NCI-H446 treated with DMSO at 0.1 percent for 48 hours (cell line): ENCODE measurements around the gene PHACTR1.

Experiments used
- DNase-seq: peaks from one replicate; lab custom pipeline; 2025; lab: John Stamatoyannopoulos, UW

The PHACTR1 gene

DNA sequence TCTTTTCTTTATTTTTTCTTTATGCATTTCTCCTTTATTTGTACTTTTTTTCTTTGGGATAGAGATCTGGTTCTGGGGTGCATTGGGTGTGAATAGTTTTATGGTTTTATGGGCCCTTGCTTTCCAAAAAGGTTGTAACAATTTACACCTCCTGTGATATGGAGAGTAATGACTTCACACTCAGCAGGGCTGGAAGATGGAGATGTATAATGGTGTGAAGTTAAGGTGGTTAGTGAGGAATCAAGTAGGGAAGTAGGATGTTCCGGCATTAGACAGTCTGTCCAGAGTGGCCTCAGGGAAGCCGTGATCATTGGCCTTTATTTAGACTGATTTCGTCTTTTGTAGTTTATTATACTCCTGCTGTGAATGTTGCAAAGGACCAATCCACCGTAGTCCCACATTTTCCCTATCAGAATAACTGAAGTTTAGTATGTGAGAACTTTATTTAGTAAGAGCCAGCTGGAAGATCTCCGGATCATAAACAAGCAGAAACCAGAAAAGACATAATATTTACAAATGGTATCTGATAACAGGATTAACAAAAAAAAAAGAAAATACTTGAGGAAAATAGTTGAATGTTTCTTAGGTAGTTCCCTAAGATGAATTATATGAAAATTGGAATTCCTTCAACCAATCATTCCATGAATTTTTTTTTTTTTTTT, 356.2 kb downstream of the PHACTR1 start:
- DNase-seq, result no peak

GRCh38 chr6:13074415-13075140, 358.0 kb downstream of the PHACTR1 start:
- no peak for DNase-seq

DNA sequence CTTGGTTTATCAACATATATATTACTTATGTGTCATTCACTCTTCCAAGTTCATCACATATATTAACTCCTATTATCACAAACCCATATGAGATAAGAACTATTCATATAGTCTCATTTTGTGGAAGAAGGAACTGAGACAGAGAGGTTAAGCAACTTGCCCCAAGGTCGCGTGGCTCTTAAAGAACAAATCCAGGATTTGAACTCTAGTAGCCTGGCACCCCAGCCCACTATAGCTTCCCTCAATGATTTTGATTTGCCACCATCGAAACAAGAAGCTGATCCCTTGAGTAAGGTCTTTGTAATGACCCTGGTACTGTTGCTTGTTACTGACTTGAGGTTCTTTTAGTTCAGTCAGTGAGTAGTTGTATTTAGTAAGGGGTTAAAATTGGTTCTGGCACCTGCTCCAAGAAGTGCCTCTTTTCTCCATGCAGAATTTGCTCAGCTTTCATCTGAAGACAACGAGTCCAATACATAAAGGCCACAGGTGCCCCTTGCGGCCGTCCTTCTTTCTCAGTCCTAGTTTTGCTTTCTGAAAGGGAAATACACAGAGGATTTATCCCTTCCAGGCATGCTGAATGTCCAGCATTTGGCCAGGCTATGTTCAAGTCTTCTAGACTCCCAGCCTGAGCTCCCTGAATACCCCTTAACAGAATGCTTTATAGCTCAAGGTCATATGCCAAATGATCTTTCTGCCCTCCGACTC, 358.7 kb downstream of the PHACTR1 start:
- no peak for DNase-seq

- no peak for DNase-seq
Observed at GRCh38 chr6:13076575-13076974, 360.0 kb downstream of the PHACTR1 start.

GRCh38 chr6:13077117-13077516, 360.6 kb downstream of the PHACTR1 start:
- no peak for DNase-seq

GRCh38 chr6:13079096-13079723, 362.6 kb downstream of the PHACTR1 start:
- no peak for DNase-seq

DNA sequence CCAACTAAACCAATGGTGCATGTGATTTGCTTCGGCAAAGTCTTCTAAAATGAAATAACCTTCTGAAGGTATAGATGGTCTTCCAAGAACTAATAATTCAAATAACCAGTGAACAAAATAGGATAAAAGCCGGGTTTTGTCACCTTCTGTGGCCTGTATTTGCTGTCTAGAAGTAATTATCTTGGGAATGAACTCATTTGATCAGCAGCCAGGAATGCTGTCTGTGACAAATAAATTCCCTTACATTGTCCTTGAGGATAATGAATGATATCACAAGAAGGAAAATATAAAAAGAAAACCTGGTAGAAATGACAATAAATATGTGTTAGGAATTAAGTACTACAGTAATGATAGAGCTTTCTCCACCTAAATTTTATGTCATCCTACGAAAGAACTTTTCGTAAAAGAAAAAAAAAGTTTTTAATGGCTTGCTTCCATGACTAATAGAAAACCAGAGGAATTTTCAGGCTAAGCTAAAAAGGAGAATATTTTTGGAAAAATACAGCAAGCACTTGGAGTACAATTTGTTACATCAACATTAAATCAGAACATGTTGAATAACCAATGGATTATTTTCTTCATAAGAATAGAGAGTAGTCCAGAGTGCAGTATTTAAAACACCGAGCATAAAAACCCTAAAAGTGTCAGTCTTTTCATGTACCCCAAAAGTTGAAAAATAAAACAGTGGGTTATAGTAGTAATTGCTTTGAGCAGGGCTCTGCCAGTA, 364.1 kb downstream of the PHACTR1 start:
- no peak for DNase-seq

GRCh38 chr6:13081189-13081563, 364.6 kb downstream of the PHACTR1 start:
- no peak for DNase-seq

DNA sequence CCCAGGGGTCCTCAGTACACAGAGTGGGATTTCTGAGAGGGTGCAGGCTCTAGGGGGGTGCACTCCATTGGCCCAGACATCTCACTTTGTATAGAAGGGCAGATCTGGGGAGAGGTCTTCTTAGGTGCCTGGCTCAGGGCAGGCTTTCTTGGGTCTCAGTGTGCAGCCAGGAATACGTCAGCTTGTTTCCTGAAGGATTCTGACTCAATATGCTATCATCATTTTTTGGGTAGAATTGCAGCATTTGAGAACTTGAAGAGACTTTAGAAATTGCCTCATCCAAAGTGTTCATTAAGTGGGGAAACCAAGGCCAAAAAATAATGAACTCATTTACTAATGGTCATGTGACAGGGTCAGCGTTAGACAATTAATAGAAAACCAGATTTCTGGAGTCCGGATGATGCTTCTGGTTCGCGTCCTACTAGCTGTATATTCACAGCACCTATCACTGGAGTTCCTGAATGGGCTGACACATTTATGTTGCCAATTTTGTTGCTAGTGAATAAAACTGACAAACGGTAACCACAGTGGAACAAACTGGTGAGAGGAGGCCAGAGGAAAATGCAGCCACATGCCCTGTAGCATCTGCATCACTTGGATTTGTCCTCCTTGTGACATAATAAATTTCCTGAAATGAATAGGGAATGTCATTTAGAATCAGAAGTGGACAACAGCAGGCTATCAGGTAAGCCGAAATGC, 372.9 kb downstream of the PHACTR1 start:
- DNase-seq, result no peak

- no peak for DNase-seq
Observed at GRCh38 chr6:13091192-13091591, 374.6 kb downstream of the PHACTR1 start.

DNA sequence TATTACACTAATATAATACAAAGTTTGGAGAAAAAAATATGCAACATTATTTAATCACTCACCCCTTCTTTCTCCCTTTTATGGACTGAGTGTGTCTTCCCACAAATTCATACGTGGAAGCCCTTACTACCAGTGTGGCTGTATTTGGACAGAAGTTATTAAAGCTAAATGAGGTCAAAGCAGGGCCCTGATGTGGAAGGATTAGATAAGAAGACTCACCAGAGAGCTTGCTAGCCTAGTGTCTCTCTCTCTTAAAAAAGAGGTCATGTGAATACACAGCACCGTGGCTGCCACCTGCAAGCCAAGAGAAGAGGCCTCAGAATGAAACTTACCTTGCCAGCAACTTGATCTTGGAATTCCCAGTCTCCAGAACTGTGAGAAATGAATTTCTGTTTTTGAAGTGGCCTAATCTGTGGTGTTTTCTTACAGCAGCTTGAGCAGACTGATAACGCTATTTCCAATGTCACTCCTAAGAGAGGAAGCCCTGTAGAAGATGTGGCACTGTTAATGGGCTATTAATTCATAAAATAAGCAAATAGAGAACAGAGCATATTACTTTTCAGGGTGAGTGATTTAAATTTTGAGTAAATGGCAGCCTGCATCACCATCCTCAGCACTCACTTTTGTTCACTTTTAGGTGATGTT, 378.3 kb downstream of the PHACTR1 start:
- DNase-seq, result no peak

- no peak for DNase-seq
Observed at GRCh38 chr6:13096084-13096483, 379.5 kb downstream of the PHACTR1 start.

- DNase-seq, result no peak
Observed at GRCh38 chr6:13097454-13097853, 380.9 kb downstream of the PHACTR1 start.

DNA sequence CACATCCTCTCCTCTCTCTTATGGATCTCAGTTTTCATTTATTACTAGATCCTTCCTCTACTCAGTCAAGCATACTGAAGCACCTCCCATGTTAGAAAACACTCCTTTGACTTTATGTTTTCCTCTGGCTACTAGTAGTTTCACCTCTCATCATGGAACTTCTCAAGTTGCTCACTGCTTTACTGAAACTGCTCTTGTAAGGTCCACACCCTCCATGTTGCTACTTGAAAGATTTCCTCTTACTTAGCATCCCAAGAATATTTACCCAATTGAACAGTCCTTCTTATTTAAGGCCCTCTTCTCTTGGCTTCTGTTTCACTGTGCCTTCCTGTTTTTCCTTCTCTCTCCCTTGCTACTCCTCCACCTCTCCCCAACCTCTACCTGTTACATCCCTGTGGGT, 381.4 kb downstream of the PHACTR1 start:
- DNase-seq, result no peak

DNA sequence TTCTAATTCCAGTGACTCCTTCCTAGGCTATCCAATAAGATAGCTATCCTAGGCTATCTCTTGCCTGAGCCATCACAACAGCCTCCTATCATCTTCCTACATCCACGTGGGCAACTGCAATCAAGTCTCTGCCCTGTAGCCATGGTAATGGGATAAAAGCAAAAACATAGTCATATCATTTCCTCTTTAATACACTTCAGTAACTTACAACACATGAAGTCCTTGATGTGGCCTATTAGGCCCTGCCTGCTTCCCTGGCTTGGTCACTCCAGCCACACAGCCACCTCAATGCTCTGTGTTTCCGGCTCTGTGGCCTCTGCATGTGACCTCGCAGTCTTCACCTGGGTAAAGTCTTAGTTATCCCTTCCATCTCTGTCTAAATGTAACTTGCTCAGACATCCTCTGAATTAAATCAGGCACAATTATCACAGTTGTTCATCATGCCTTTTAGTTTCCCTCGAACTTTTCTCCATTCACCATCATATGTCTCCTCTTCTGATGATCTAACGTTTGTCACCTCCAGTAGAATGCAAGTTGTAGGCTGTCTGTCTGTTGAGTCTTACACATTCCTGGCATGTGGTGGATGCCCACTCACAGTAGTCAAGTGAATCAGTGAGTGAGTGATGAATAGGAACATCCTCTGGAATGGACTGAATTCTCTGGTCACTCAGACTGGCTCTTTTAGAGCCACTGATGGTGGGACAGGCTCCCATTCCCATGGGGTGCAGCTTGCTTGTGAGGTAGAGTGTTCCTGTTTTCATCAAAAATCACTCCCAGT, 382.4 kb downstream of the PHACTR1 start:
- DNase-seq, result no peak

DNA sequence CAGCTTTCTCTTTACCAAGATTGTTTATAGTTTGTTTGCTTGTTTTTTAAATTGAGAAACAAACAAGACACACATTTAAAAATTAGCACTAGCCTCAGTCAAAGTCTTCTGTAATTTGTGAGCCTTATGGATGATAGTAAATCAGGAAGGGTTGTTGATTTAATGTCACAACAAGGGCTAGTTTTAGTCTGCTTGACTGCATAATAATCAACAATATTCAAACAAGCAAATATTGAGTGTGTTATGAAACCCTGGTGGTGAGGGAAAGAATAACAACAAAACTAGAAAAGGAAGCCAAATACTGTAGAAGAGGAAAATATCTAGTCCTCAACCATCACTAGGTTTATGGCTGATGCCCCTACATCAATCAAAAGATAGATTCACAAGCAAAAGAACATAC, 383.2 kb downstream of the PHACTR1 start:
- DNase-seq, result no peak

DNA sequence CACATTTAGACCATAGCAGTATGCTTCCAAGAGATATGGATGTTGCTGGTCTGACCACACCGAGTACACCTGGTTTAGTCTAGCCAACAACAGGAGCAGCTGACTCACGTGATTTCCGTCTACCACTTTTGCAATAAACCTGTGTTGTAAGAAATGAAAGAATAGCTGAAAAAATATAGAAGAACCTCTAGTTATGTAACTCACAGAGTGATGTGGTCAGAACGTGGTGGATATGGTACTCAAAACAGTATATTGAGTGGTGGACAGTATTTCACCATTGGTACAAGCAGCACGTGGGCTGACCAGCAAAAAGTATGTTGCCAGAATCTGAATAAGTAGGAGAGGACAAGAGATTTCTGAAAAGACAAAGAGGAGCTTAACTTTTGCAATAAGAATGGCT, 384.8 kb downstream of the PHACTR1 start:
- no peak for DNase-seq

DNA sequence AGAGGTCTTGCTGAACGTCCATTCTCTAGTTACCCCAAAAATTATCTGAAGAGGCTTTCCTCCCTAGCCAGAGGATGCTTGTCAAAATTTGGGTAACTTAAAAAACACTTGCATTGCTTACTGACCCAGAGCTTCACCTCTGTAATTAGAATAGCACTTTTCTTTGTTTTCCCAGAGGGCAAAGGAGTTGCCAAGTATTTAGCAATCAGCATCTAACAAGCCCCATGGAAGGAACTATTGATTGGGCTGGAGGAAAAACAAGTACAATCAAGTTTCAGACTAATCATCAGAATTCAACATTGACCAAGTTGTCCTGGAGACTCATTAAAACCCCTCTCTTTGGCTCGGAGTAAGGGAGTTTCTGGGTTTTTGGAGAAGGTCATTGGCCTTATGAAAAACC, 385.4 kb downstream of the PHACTR1 start:
- DNase-seq, result no peak

GRCh38 chr6:13103169-13103568, 386.6 kb downstream of the PHACTR1 start:
- no peak for DNase-seq

DNA sequence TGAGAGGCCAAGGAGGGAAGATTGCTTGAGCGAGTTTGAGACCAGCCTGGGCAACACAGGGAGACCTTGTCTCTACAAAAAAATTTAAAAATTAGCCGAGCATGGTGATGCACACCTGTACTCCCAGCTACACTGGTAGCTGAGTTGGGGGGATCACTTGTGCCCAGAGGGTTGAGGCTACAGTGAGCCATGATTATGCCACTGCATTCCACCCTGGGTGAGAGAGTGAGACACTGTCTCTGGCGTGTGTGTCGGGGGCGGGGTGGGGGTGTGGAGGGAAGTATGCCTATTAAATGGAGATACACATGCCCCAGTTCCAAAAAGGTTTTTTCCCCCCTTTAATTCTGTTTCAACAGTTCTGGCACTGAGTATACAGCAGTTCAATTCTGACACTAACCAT, 388.6 kb downstream of the PHACTR1 start:
- no peak for DNase-seq
